ENCODE results near the gene NPTX1. TPM values are rescaled to one million over a fixed set of nuclear protein-coding genes. Genes with fewer than 3 reads are reported as not detected.

NPTX1 gene
- total and polyA plus RNA-seq, 2 of the 13 experiments (the other 11 are each of a cell fraction or from before 2014, with no cell fraction given) = 0.01 TPM; not detected in 1

DNA sequence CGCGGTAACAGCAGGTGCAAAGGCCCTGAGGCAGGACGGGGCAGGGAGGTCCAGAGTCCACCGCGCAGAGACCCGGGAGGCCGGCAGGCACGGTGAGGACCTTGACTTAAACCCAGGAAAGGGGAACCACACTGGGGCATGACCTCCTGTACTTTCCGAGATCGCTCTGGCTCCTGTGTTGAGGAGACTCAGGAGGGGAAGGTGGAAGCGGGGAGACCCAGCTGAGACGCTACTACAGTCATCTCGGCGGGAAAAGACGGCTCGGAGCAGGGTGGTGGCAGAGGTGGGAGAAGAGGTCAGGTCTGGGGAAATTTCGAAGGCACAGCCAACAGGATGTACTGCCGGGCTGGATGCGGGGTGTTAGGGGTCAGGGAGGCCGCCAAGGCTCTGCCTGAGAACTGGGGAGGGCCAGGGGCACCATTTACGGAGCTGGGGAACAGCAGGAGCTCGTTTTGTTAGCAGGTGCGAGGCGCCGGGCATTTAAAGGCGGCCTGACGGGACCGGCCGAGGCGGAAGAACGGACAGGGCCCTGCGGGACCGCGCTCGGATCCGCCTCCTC is 22.3 kb downstream of the NPTX1 start (continued):
- TF ChIP-seq, protein P1, sequence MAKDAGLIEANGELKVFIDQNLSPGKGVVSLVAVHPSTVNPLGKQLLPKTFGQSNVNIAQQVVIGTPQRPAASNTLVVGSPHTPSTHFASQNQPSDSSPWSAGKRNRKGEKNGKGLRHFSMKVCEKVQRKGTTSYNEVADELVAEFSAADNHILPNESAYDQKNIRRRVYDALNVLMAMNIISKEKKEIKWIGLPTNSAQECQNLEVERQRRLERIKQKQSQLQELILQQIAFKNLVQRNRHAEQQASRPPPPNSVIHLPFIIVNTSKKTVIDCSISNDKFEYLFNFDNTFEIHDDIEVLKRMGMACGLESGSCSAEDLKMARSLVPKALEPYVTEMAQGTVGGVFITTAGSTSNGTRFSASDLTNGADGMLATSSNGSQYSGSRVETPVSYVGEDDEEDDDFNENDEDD (CRISPR knock-in tag; IDR thresholded peaks at IDR 0.05; ENCODE audit: borderline replicate concordance) = no peak; the same call in 1 of the 2 replicates
- TF ChIP-seq, protein P2, sequence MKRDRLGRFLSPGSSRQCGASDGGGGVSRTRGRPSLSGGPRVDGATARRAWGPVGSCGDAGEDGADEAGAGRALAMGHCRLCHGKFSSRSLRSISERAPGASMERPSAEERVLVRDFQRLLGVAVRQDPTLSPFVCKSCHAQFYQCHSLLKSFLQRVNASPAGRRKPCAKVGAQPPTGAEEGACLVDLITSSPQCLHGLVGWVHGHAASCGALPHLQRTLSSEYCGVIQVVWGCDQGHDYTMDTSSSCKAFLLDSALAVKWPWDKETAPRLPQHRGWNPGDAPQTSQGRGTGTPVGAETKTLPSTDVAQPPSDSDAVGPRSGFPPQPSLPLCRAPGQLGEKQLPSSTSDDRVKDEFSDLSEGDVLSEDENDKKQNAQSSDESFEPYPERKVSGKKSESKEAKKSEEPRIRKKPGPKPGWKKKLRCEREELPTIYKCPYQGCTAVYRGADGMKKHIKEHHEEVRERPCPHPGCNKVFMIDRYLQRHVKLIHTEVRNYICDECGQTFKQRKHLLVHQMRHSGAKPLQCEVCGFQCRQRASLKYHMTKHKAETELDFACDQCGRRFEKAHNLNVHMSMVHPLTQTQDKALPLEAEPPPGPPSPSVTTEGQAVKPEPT (CRISPR knock-in tag; IDR thresholded peaks at IDR 0.05; ENCODE audit: low read depth) = peak; percentile 14; the same call in 1 of the 2 replicates
- TF ChIP-seq NFE2 (CRISPR knock-in tag; IDR thresholded peaks at IDR 0.05) (no peak), BORCS8-MEF2B (CRISPR knock-in tag; IDR thresholded peaks at IDR 0.05) (no peak), PHB2 (IDR thresholded peaks at IDR 0.05; ENCODE audit: partially characterized antibody) (no peak), NFYB (CRISPR knock-in tag; IDR thresholded peaks at IDR 0.05) (no peak), RBFOX2 (IDR thresholded peaks at IDR 0.05; ENCODE audit: low read depth, low read length) (no peak), ZFP1 (CRISPR knock-in tag; IDR thresholded peaks at IDR 0.05) (no peak), CHD4 (IDR thresholded peaks at IDR 0.05; ENCODE audit: borderline replicate concordance, low read length) (peak; percentile 74), ZNF224 (CRISPR knock-in tag; IDR thresholded peaks at IDR 0.05) (no peak), ZMYM4 (CRISPR knock-in tag; IDR thresholded peaks at IDR 0.05) (no peak), ZNF326 (CRISPR knock-in tag; IDR thresholded peaks at IDR 0.05; ENCODE audit: borderline replicate concordance) (no peak), ZNF543 (CRISPR knock-in tag; IDR thresholded peaks at IDR 0.05) (no peak), PITX1 (CRISPR knock-in tag; IDR thresholded peaks at IDR 0.05) (no peak), ZNF572 (CRISPR knock-in tag; IDR thresholded peaks at IDR 0.05) (peak; percentile 27; the same call in 1 of the 2 replicates), ASH2L (IDR thresholded peaks at IDR 0.05; ENCODE audit: insufficient read length, low read depth, low read length) (no peak), PRMT3 (CRISPR knock-in tag; IDR thresholded peaks at IDR 0.05; ENCODE audit: borderline replicate concordance, low read depth) (no peak)
- TF ChIP-seq, protein P3, sequence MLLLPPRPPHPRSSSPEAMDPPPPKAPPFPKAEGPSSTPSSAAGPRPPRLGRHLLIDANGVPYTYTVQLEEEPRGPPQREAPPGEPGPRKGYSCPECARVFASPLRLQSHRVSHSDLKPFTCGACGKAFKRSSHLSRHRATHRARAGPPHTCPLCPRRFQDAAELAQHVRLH (CRISPR knock-in tag; IDR thresholded peaks at IDR 0.05; ENCODE audit: borderline replicate concordance, low read depth) = no peak
- TF ChIP-seq, protein P4, sequence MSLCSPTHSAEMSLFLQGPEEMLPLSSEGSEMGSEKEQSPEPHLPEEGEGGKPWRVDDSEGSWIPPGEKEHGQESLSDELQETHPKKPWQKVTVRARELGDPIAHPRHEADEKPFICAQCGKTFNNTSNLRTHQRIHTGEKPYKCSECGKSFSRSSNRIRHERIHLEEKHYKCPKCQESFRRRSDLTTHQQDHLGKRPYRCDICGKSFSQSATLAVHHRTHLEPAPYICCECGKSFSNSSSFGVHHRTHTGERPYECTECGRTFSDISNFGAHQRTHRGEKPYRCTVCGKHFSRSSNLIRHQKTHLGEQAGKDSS (CRISPR knock-in tag; IDR thresholded peaks at IDR 0.05; ENCODE audit: borderline replicate concordance, low read depth) = no peak
- TF ChIP-seq, protein P5, sequence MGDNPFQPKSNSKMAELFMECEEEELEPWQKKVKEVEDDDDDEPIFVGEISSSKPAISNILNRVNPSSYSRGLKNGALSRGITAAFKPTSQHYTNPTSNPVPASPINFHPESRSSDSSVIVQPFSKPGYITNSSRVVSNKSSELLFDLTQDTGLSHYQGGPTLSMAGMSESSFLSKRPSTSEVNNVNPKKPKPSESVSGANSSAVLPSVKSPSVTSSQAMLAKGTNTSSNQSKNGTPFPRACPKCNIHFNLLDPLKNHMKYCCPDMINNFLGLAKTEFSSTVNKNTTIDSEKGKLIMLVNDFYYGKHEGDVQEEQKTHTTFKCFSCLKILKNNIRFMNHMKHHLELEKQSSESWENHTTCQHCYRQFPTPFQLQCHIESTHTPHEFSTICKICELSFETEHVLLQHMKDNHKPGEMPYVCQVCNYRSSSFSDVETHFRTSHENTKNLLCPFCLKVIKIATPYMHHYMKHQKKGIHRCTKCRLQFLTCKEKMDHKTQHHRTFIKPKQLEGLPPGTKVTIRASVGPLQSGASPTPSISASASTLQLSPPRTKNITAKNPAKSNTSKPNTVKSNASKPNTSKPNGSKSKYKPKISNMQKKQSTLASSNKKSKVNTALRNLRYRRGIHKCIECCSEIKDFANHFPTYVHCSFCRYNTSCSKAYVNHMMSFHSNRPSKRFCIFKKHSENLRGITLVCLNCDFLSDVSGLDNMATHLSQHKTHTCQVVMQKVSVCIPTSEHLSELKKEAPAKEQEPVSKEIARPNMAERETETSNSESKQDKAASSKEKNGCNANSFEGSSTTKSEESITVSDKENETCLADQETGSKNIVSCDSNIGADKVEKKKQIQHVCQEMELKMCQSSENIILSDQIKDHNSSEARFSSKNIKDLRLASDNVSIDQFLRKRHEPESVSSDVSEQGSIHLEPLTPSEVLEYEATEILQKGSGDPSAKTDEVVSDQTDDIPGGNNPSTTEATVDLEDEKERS (CRISPR knock-in tag; IDR thresholded peaks at IDR 0.05) = peak; percentile 90
- TF ChIP-seq, protein P6, sequence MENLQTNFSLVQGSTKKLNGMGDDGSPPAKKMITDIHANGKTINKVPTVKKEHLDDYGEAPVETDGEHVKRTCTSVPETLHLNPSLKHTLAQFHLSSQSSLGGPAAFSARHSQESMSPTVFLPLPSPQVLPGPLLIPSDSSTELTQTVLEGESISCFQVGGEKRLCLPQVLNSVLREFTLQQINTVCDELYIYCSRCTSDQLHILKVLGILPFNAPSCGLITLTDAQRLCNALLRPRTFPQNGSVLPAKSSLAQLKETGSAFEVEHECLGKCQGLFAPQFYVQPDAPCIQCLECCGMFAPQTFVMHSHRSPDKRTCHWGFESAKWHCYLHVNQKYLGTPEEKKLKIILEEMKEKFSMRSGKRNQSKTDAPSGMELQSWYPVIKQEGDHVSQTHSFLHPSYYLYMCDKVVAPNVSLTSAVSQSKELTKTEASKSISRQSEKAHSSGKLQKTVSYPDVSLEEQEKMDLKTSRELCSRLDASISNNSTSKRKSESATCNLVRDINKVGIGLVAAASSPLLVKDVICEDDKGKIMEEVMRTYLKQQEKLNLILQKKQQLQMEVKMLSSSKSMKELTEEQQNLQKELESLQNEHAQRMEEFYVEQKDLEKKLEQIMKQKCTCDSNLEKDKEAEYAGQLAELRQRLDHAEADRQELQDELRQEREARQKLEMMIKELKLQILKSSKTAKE (CRISPR knock-in tag; IDR thresholded peaks at IDR 0.05; ENCODE audit: borderline replicate concordance) = no peak
